Prostate gland (tissue), 2 donors: Measurements from ENCODE around the gene CACNA2D4. TPM values are rescaled to one million over a fixed set of nuclear protein-coding genes. Genes with fewer than 3 reads are reported as not detected.

ENCODE experiments used
- DNase-seq: peaks from one replicate; pipeline ENCODE4 v3.0.0-alpha.2; 2019; ENCODE audit warnings: low spot score
- H3K27ac ChIP-seq, 2 donors: fragments of 200-600 bp; sonication (generic); 2 replicates each; pipeline ENCODE4 v1.5.1; 2017 to 2019
- H3K27me3 ChIP-seq: fragments of 200-600 bp; sonication (generic); replicated peaks from 2 replicates; pipeline ENCODE4 v1.5.1; 2019; ENCODE audit not compliant: insufficient read depth
- H3K36me3 ChIP-seq, 2 donors: fragments of 200-600 bp; sonication (generic); 1 replicate in 1 of 2; 2 replicates in 1 of 2; pipeline versions ENCODE4 v1.5.1 to v1.8.1; 2017 to 2019
- H3K4me1 ChIP-seq: fragments of 200-600 bp; sonication (generic); replicated peaks from 2 replicates; pipeline ENCODE4 v1.5.1; 2019
- H3K4me3 ChIP-seq, 2 donors: fragments of 200-600 bp; sonication (generic); 2 replicates each; pipeline ENCODE4 v1.5.1; 2017 to 2019
- H3K9me3 ChIP-seq: fragments of 200-600 bp; sonication (generic); 2 replicates; pipeline ENCODE4 v1.5.1; 2017
- POLR2A ChIP-seq: fragments of 450-650 bp; IDR thresholded peaks from one replicate; pipeline ENCODE4 v1.6.1; 2016; ENCODE audit warnings: antibody characterized with exemption, mild to moderate bottlenecking
- POLR2AphosphoS5 ChIP-seq: sonication (generic); formaldehyde crosslinking; IDR thresholded peaks from one replicate; pipeline ENCODE4 v1.6.1; 2017; ENCODE audit warnings: antibody characterized with exemption
- WGBS: methylation state at CpG from one replicate; pipeline ENCODE4 v1.1.5; 2018; 5-methylcytosine and 5-hydroxymethylcytosine counted together
- intact Hi-C: fragments of 100-400 bp; cut with DNase I; formaldehyde crosslinking; loops from one replicate; pipeline ENCODE4 v1.14.2; 2022
- total RNA-seq, 2 donors: library from RNA; depleted of rRNA; stranded (reverse); fragments of >200 nt; gene quantifications; one replicate each; pipeline ENCODE4 v1.1.0, GENCODE V29; 2016
- TF ChIP-seq, protein P1 (sequence below), 4 experiments: fragments of 200-600 bp in 2 of 4; fragments of 450-650 bp in 2 of 4; sonication (generic) in 2 of 4; IDR thresholded peaks; 1 replicate in 3 of 4; 2 replicates in 1 of 4; pipeline ENCODE4 v1.5.1; 2016 to 2019; ENCODE audit warnings: antibody characterized with exemption in 4 of 4, mild to moderate bottlenecking in 2 of 4, moderate library complexity in 2 of 4

CACNA2D4 gene
- total RNA-seq, 2 donors from 2014 or later, result 1.4 to 9.4 TPM

DNA sequence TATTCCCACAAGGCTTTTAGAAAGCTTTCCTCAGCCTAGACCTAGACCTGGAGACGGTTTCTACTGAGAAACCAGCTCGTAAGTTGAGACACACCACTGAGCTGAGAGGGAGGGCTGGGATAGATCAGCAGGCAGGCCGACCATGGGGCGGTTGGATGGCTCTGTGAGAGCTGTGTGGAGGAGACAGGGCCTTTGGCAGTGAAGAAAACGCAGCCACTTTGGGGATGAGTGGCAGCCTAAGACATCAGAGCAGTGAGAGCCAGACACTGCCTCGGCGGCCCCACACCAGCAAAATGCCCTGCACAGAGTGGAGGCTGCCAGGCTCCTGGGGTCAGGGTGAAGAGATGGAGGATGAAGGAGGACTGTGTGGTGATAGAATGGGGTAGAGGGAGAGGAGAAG lies 46.0 kb downstream of the CACNA2D4 start:
- no peak for DNase-seq
- H3K27ac ChIP-seq, result no peak overlapping the region

DNA sequence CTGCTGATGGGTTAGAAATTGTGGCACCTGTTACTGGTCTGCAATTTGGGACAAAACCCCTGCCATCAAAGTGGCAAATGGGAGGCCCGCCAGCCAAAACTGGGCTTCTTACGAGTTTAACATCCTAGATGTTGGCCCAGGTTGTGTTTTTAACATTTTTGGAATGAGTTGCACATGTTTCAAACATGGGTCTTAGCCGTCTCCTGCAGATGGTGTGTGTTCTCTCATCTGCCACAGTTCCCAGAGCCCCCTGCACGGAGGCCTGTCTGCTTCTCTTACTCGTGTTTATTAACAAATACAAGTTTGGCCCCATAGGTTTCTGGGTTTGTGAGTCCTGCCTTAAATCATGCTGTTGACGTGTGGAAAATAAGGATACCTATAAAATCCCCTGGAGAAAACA lies 46.5 kb downstream of the CACNA2D4 start:
- intact Hi-C loops, result no loop called here
- 64% methylated on average over 6 of the region's 6 CpGs for WGBS
- no peaks in the 10 kb centered on the region for H3K4me1 ChIP-seq
- no peaks in the 10 kb centered on the region for H3K27me3 ChIP-seq
- TF ChIP-seq POLR2A (no peak), POLR2AphosphoS5 (no peak)
- TF ChIP-seq, protein P1, sequence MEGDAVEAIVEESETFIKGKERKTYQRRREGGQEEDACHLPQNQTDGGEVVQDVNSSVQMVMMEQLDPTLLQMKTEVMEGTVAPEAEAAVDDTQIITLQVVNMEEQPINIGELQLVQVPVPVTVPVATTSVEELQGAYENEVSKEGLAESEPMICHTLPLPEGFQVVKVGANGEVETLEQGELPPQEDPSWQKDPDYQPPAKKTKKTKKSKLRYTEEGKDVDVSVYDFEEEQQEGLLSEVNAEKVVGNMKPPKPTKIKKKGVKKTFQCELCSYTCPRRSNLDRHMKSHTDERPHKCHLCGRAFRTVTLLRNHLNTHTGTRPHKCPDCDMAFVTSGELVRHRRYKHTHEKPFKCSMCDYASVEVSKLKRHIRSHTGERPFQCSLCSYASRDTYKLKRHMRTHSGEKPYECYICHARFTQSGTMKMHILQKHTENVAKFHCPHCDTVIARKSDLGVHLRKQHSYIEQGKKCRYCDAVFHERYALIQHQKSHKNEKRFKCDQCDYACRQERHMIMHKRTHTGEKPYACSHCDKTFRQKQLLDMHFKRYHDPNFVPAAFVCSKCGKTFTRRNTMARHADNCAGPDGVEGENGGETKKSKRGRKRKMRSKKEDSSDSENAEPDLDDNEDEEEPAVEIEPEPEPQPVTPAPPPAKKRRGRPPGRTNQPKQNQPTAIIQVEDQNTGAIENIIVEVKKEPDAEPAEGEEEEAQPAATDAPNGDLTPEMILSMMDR (IDR thresholded peaks at IDR 0.05), result no peak
- H3K27ac ChIP-seq, result no peak overlapping the region
- no peak for DNase-seq
- no peak overlapping the region for H3K4me3 ChIP-seq
- H3K9me3 ChIP-seq, result no peaks in the 10 kb centered on the region
- no peaks in the 10 kb centered on the region for H3K36me3 ChIP-seq

More for the DNA sequence above, 46.0 kb downstream of the CACNA2D4 start:
- 85% methylated on average over 7 of the region's 7 CpGs for WGBS
- intact Hi-C loops, result no loop called here
- no peak overlapping the region for H3K4me3 ChIP-seq
- H3K4me1 ChIP-seq, result no peaks in the 10 kb centered on the region
- TF ChIP-seq POLR2AphosphoS5, result no peak
- TF ChIP-seq POLR2A, result no peak
- TF ChIP-seq, protein P1 (IDR thresholded peaks at IDR 0.05), result no peak
- H3K36me3 ChIP-seq, result no peaks in the 10 kb centered on the region
- no peaks in the 10 kb centered on the region for H3K27me3 ChIP-seq
- H3K9me3 ChIP-seq, result no peaks in the 10 kb centered on the region

DNA sequence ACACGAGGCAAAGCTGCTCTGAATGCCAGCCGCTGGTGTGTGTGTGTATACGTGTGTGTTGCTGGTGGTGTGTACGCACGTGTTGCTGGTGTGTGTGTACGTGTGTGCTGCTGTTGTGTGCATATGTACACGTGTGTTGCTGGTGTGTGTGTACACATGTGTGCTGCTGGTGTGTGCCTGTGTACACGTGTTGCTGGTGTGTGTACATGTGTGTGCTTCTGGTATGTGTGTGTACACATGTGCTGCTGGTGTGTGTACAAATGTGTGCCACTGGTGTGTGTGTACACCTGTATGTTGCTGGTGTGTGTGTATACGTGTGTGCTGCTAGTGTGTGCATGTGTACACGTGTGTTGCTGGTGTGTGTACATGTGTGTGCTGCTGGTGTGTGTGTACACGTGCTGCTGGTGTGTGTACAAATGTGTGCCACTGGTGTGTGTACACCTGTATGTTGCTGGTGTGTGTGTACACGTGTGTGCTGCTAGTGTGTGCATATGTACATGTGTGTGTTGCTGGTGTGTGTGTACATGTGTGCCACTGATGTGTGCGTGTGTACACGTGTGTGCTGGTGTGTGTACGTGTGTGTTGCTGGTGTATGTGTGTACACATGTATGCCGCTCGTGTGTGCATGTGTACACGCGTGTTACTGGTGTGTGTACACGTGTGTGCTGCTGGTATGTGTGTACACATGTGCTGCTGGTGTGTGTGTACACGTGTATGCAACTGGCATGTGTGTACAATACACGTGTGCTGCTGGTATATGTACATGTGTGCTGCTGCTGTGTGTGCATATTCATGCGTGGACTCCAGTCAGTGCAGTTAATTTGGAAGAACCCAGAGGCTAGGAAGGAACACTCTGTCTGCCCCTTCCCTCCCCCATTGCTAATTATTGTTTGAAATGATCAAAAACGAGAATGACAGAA lies 47.2 kb downstream of the CACNA2D4 start:
- H3K4me3 ChIP-seq, result no peak overlapping the region
- no peaks in the 10 kb centered on the region for H3K9me3 ChIP-seq
- H3K36me3 ChIP-seq, result no peaks in the 10 kb centered on the region
- TF ChIP-seq, protein P1 (IDR thresholded peaks at IDR 0.05), result no peak
- TF ChIP-seq POLR2AphosphoS5, result no peak
- no peak for TF ChIP-seq POLR2A
- H3K27ac ChIP-seq, result no peak overlapping the region
- no peaks in the 10 kb centered on the region for H3K4me1 ChIP-seq
- intact Hi-C loops, result no loop called here
- H3K27me3 ChIP-seq, result no peaks in the 10 kb centered on the region
- WGBS, result 88% methylated on average over 24 of the region's 24 CpGs
- DNase-seq, result no peak

DNA sequence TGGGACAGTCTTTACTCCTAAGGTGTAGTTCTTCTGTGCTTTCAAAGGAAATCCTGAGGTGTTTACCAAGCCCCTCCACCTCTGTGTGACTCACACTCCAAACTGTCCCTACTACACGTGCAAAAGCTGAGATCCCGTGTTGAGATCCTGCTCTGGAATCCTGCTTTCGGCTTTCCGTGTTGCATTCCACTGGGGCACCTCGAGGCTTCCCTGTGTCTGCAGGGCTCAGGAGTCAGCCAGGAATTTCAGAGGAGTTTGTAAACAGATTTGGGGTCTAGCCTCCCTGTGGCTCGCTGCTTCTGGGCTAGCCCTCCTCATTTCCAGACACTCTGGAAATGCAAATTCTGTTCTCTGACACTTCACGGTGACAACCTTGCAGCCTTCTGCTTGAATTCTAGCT lies 48.4 kb downstream of the CACNA2D4 start:
- intact Hi-C loops, result no loop called here
- DNase-seq, result no peak

More for the DNA sequence above, 48.4 kb downstream of the CACNA2D4 start:
- Histone ChIP-seq H3K4me1 (no peaks in the 10 kb centered on the region), H3K4me3 (no peak overlapping the region), H3K27ac (no peak overlapping the region), H3K9me3 (no peaks in the 10 kb centered on the region), H3K27me3 (no peaks in the 10 kb centered on the region), H3K36me3 (no peaks in the 10 kb centered on the region)
- WGBS, result 53% methylated on average over 7 of the region's 7 CpGs
- TF ChIP-seq, protein P1 (IDR thresholded peaks at IDR 0.05), result no peak
- TF ChIP-seq POLR2AphosphoS5 (no peak), POLR2A (no peak)
